GM23338 (cell line): ENCODE data around the gene KRT17.

Experiments used
- CREB1 ChIP-seq: fragments of 250-450 bp; sonication (Bioruptor Pico); IDR thresholded peaks from 2 replicates; pipeline ENCODE4 v1.5.0; 2020; ENCODE audit warnings: low read depth, mild to moderate bottlenecking, moderate library complexity
- EZH2 ChIP-seq: fragments of 200-600 bp; sonication (generic); IDR thresholded peaks from one replicate; pipeline ENCODE4 v1.8.0; 2017; ENCODE audit warnings: antibody characterized with exemption, mild to moderate bottlenecking, low read depth; ENCODE audit not compliant: unreplicated experiment
- EZH2phosphoT487 ChIP-seq: fragments of 200-600 bp; sonication (generic); IDR thresholded peaks from one replicate; pipeline ENCODE4 v1.8.1; 2018; ENCODE audit warnings: antibody characterized with exemption; ENCODE audit not compliant: unreplicated experiment
- POLR2AphosphoS5 ChIP-seq: IDR thresholded peaks from 2 replicates; pipeline ENCODE4 v1.6.1; 2016; ENCODE audit warnings: antibody characterized with exemption, low read depth
- STAT1 ChIP-seq: IDR thresholded peaks from one replicate; pipeline ENCODE4 v1.6.1; 2016; ENCODE audit warnings: antibody characterized with exemption; ENCODE audit not compliant: unreplicated experiment
- ZNF114 ChIP-seq: fragments of 250-450 bp; sonication (Bioruptor Pico); IDR thresholded peaks from 2 replicates; pipeline ENCODE4 v1.5.0; 2020; ENCODE audit warnings: mild to moderate bottlenecking, moderate library complexity
- ZNF331 ChIP-seq: fragments of 250-450 bp; sonication (Bioruptor Pico); IDR thresholded peaks from 2 replicates; pipeline ENCODE4 v1.5.0; 2020; ENCODE audit warnings: low read depth, mild to moderate bottlenecking, moderate library complexity
- TF ChIP-seq, protein P1 (sequence below): IDR thresholded peaks from one replicate; pipeline ENCODE4 v1.6.1; 2018; ENCODE audit warnings: antibody characterized with exemption; ENCODE audit not compliant: unreplicated experiment
- TF ChIP-seq, protein P2 (sequence below): IDR thresholded peaks from 2 replicates; pipeline ENCODE4 v1.6.1; 2016; ENCODE audit warnings: antibody characterized with exemption
- TF ChIP-seq, protein P3 (sequence below), 2 experiments: fragments of 200-600 bp in 1 of 2; sonication (generic) in 1 of 2; conservative IDR thresholded peaks; 2 replicates each; pipeline versions ENCODE4 v1.5.1 to v1.6.1; 2016 to 2017; ENCODE audit warnings: antibody characterized with exemption in 2 of 2, low read depth in 2 of 2, mild to moderate bottlenecking in 2 of 2, moderate library complexity in 1 of 2

DNA sequence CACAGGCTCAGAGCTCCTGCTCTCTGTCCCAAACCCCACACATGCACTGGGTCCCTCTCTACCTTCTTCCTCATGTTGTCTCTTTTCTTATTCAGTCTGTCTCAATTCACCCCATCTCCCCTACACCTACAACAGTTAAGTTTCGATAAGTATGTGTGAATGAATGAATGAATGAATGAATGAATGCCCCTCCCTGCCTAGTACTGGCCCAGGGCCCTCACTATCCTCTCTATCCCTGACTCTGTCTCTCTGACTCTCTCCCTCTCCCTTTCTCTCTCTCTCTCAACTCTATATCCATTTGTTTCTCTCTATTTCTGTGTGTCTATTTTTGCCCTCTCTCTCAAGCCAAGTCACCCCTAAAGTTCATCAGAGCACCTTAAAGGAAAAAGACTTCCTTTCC, 45.8 kb downstream of the KRT17 start:
- TF ChIP-seq, protein P1, sequence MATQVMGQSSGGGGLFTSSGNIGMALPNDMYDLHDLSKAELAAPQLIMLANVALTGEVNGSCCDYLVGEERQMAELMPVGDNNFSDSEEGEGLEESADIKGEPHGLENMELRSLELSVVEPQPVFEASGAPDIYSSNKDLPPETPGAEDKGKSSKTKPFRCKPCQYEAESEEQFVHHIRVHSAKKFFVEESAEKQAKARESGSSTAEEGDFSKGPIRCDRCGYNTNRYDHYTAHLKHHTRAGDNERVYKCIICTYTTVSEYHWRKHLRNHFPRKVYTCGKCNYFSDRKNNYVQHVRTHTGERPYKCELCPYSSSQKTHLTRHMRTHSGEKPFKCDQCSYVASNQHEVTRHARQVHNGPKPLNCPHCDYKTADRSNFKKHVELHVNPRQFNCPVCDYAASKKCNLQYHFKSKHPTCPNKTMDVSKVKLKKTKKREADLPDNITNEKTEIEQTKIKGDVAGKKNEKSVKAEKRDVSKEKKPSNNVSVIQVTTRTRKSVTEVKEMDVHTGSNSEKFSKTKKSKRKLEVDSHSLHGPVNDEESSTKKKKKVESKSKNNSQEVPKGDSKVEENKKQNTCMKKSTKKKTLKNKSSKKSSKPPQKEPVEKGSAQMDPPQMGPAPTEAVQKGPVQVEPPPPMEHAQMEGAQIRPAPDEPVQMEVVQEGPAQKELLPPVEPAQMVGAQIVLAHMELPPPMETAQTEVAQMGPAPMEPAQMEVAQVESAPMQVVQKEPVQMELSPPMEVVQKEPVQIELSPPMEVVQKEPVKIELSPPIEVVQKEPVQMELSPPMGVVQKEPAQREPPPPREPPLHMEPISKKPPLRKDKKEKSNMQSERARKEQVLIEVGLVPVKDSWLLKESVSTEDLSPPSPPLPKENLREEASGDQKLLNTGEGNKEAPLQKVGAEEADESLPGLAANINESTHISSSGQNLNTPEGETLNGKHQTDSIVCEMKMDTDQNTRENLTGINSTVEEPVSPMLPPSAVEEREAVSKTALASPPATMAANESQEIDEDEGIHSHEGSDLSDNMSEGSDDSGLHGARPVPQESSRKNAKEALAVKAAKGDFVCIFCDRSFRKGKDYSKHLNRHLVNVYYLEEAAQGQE: no peak
- TF ChIP-seq, protein P2, sequence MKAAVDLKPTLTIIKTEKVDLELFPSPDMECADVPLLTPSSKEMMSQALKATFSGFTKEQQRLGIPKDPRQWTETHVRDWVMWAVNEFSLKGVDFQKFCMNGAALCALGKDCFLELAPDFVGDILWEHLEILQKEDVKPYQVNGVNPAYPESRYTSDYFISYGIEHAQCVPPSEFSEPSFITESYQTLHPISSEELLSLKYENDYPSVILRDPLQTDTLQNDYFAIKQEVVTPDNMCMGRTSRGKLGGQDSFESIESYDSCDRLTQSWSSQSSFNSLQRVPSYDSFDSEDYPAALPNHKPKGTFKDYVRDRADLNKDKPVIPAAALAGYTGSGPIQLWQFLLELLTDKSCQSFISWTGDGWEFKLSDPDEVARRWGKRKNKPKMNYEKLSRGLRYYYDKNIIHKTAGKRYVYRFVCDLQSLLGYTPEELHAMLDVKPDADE: no peak
- TF ChIP-seq, protein P3, sequence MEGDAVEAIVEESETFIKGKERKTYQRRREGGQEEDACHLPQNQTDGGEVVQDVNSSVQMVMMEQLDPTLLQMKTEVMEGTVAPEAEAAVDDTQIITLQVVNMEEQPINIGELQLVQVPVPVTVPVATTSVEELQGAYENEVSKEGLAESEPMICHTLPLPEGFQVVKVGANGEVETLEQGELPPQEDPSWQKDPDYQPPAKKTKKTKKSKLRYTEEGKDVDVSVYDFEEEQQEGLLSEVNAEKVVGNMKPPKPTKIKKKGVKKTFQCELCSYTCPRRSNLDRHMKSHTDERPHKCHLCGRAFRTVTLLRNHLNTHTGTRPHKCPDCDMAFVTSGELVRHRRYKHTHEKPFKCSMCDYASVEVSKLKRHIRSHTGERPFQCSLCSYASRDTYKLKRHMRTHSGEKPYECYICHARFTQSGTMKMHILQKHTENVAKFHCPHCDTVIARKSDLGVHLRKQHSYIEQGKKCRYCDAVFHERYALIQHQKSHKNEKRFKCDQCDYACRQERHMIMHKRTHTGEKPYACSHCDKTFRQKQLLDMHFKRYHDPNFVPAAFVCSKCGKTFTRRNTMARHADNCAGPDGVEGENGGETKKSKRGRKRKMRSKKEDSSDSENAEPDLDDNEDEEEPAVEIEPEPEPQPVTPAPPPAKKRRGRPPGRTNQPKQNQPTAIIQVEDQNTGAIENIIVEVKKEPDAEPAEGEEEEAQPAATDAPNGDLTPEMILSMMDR (conservative IDR thresholded peaks at IDR 0.05; ENCODE audit: low read depth in 2 of 2): no peak
- TF ChIP-seq EZH2 (no peak), POLR2AphosphoS5 (no peak), ZNF114 (CRISPR knock-in tag) (no peak), STAT1 (no peak), EZH2phosphoT487 (no peak), ZNF331 (CRISPR knock-in tag) (no peak), CREB1 (CRISPR knock-in tag) (no peak)
